SH-SY5Y (cell line): ENCODE data around the gene SLC7A5.

Experiments used
- GATA2 ChIP-seq: IDR thresholded peaks from 2 replicates; pipeline ENCODE4 v1.6.1; 2011; ENCODE audit warnings: mild to moderate bottlenecking, low read depth, low read length
- GATA3 ChIP-seq: IDR thresholded peaks from 2 replicates; pipeline ENCODE4 v1.6.1; 2011; ENCODE audit warnings: low read depth, mild to moderate bottlenecking, low read length, moderate library complexity

DNA sequence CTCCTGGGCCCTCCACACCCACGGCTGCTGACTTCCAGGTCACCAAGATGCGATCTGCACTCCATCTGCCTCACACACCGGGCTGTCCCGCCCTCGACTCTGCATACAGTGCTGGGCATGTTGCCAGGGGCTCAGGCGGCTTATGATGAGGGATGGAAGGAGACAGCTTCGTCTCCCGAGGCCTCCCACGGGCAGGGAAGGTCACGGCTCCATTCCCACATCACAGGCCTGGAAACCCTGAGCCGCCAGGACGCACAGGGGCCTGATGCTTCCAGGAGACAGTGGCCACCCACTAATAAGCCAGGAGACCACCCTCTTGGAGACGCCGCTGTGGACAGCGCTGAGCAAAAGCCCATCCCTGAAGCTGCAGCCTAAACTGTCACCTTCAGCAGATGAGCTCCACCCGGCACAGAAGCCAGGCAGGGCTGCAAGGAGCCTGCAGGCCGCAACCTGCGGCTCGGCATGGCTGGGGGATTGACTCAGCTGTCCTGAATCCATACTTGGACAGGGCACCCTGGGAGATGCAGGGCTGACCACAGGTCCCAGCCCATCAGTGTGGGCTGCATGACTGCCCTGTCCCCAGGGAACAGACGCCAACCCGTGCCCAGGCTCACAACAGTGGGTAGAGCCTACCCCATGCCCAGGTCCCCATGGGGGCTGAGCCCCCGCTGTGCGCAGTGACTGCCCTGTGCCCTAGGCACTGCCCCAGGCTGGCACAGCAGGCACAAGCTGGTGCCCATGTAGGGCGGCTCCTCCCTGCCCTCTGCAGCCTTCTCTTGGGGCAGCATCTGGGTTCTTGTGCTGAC lies 34.4 kb downstream of the SLC7A5 start:
- TF ChIP-seq GATA2 = peak; percentile 73
- TF ChIP-seq GATA3 = no peak
